ENCODE data around the gene ACMSD. TPM values are rescaled to one million over a fixed set of nuclear protein-coding genes. Genes with fewer than 3 reads are reported as not detected.

The ACMSD gene
- total RNA-seq, 4 donors from 2014 or later, result not detected

- Histone ChIP-seq H3K4me1 (no peaks in the 10 kb centered on the region), H3K27ac (no peak overlapping the region), H3K4me3 (no peak overlapping the region), H3K9me3 (peaks cover 0 to 7% of the 10 kb centered on the region in 2 donors), H3K27me3 (no peaks in the 10 kb centered on the region), H3K36me3 (no peaks in the 10 kb centered on the region)
- no peak for DNase-seq
- intact Hi-C loops (cut with DNase I; ENCODE audit: low total_unique reads) (no loop called here), in situ Hi-C loops (cut with MboI; ENCODE audit: low pct_ligation_motif_present in 1 of 4, low pct_unique_long_range_greater_than_20kb in 1 of 4, low sequenced_read_pairs in 3 of 4) (loop anchor here in 2 of 4 donors (25.0 kb wide), 2 partner anchors 799 to 824 kb away; no protein-coding TSS in a partner anchor)
- WGBS, 2 donors (ENCODE audit: low coverage in 1 of 2), result 88 to 94% methylated on average over 2 to 3 of the region's 3 CpGs
- TF ChIP-seq EP300 (IDR thresholded peaks at IDR 0.05; ENCODE audit: low read depth) (no peak), CTCF (IDR thresholded peaks at IDR 0.05) (no peak), POLR2AphosphoS5 (IDR thresholded peaks at IDR 0.05) (no peak), POLR2A (IDR thresholded peaks at IDR 0.05) (no peak)
Observed at GRCh38 chr2:134911400-134911785, 73.0 kb downstream of the ACMSD start.

- in situ Hi-C loops (cut with MboI; ENCODE audit: low pct_ligation_motif_present in 1 of 4, low pct_unique_long_range_greater_than_20kb in 1 of 4, low sequenced_read_pairs in 3 of 4) (loop anchor here in 2 of 4 donors (25.0 kb wide), 2 partner anchors 800 to 825 kb away; no protein-coding TSS in a partner anchor), intact Hi-C loops (cut with DNase I; ENCODE audit: low total_unique reads) (no loop called here)
- peaks cover 0 to 7% of the 10 kb centered on the region in 2 donors for H3K9me3 ChIP-seq
Observed at GRCh38 chr2:134912361-134912760, 73.9 kb downstream of the ACMSD start.

GRCh38 chr2:134917360-134917865 lies 79.0 kb downstream of the ACMSD start:
- TF ChIP-seq POLR2A (IDR thresholded peaks at IDR 0.05) (no peak), EP300 (IDR thresholded peaks at IDR 0.05; ENCODE audit: low read depth) (no peak)
- Histone ChIP-seq H3K9me3 (peaks cover 0 to 7% of the 10 kb centered on the region in 2 donors), H3K36me3 (no peaks in the 10 kb centered on the region), H3K27ac (peak overlapping the region; percentile 95 to 100 (median 98)), H3K4me3 (peak overlapping the region; percentile 39 to 99 (median 92)), H3K27me3 (no peaks in the 10 kb centered on the region), H3K4me1 (peaks cover 16 to 39% (median 30%) of the 10 kb centered on the region in 4 donors)
- intact Hi-C loops (cut with DNase I; ENCODE audit: low total_unique reads) (no loop called here), in situ Hi-C loops (cut with MboI; ENCODE audit: low pct_ligation_motif_present in 1 of 4, low pct_unique_long_range_greater_than_20kb in 1 of 4, low sequenced_read_pairs in 3 of 4) (loop anchor here in 2 of 4 donors (25.0 kb wide), 2 partner anchors 805 to 830 kb away; no protein-coding TSS in a partner anchor)
- 22 to 40% methylated on average over 1 to 16 of the region's 16 CpGs for whole genome bisulfite sequencing, 2 donors (ENCODE audit: low coverage in 1 of 2)
- peak; percentile 28 for DNase-seq

More at GRCh38 chr2:134912361-134912760, 73.9 kb downstream of the ACMSD start:
- no peak for TF ChIP-seq POLR2A (IDR thresholded peaks at IDR 0.05)
- no peak for TF ChIP-seq POLR2AphosphoS5 (IDR thresholded peaks at IDR 0.05)
- no peak for TF ChIP-seq CTCF (IDR thresholded peaks at IDR 0.05)
- no peak for TF ChIP-seq EP300 (IDR thresholded peaks at IDR 0.05; ENCODE audit: low read depth)
- Histone ChIP-seq H3K27me3 (no peaks in the 10 kb centered on the region), H3K36me3 (no peaks in the 10 kb centered on the region), H3K27ac (no peak overlapping the region), H3K4me1 (peaks cover 0 to 8% (median 6%) of the 10 kb centered on the region in 4 donors), H3K4me3 (no peak overlapping the region)
- no peak for DNase-seq

DNA sequence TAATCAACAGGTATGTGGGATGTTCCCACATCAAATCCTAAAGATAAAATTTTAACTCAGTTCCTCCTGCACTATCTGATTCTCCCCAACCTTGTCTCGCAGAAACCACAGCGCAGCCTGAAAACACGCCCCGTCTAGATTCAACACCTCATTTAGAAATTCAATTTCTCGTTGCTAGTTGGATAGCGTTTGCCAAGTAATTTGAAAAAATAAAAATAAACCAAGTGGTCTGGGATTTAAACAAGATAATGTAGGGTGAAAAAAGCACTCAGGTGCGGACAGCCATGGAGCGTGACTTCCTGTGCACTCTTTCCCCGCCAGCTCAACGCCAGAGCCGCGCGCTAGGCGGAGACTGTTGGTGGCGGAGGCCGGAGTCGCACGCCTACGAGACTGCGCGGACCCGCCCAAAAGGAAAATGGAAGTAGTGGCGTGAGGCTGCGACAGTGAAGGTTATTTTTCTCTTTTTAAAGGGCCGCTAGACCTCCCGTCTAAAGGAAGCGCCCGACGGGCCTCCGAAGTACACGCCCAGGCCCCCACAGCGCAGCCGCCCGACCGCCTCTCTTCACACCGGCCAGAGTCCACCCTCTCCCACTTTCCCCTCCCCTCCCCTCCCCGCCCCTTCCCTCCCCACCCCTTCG lies 79.6 kb downstream of the ACMSD start:
- Histone ChIP-seq H3K27me3 (no peaks in the 10 kb centered on the region), H3K36me3 (no peaks in the 10 kb centered on the region), H3K27ac (peak overlapping the region; percentile 95 to 100 (median 98)), H3K9me3 (peaks cover 0 to 7% of the 10 kb centered on the region in 2 donors), H3K4me3 (peak overlapping the region; percentile 39 to 99 (median 92)), H3K4me1 (peaks cover 21 to 45% (median 33%) of the 10 kb centered on the region in 4 donors)
- in situ Hi-C loops (cut with MboI; ENCODE audit: low pct_ligation_motif_present in 1 of 4, low pct_unique_long_range_greater_than_20kb in 1 of 4, low sequenced_read_pairs in 3 of 4), result loop anchor here in 2 of 4 donors (25.0 kb wide), 2 partner anchors 806 to 831 kb away; no protein-coding TSS in a partner anchor
- intact Hi-C loops (cut with DNase I; ENCODE audit: low total_unique reads), result no loop called here
- 0 to 1% methylated on average over 8 to 38 of the region's 38 CpGs for WGBS, 2 donors (ENCODE audit: low coverage in 1 of 2)
- TF ChIP-seq POLR2AphosphoS5 (IDR thresholded peaks at IDR 0.05), result peak; percentile 82 to 94 (median 93)
- TF ChIP-seq CTCF (IDR thresholded peaks at IDR 0.05), result peak in 4 of 5 experiments; percentile 24 to 42 (median 32)
- TF ChIP-seq EP300 (IDR thresholded peaks at IDR 0.05; ENCODE audit: low read depth), result no peak
- peak; percentile 92 for TF ChIP-seq POLR2A (IDR thresholded peaks at IDR 0.05)
- DNase-seq, result no peak

All from transverse colon (tissue), 4 donors.